Memory B cell (primary cell): ENCODE measurements around the gene OR1K1.
"Not testable (repeated sequence)": the region's sequence is repeated elsewhere in the genome, so short reads cannot be mapped to it uniquely, and the experiment has no call there.

Experiments
- ATAC-seq: fragments of 150-1000 bp; cut with Tn5 transposase; 2 replicates; pipeline ENCODE4 v1.10.0; 2021; ENCODE audit warnings: low read depth, mild to moderate bottlenecking, moderate library complexity
- DNase-seq, 2 donors: peaks; one replicate each; pipeline ENCODE4 v3.0.0; 2022; ENCODE audit warnings: low spot score in 2 of 2
- H3K27ac Mint-ChIP-seq: one replicate; pipeline ENCODE4 v1.8.0; 2022; ENCODE audit warnings: mild to moderate bottlenecking, moderate library complexity, mixed read lengths
- H3K27me3 Mint-ChIP-seq: one replicate; pipeline ENCODE4 v1.8.0; 2022; ENCODE audit warnings: mixed read lengths
- H3K36me3 Mint-ChIP-seq: one replicate; pipeline ENCODE4 v1.8.0; 2022; ENCODE audit warnings: mild to moderate bottlenecking, mixed read lengths
- H3K4me1 Mint-ChIP-seq: one replicate; pipeline ENCODE4 v1.8.0; 2022; ENCODE audit warnings: mixed read lengths
- H3K4me3 Mint-ChIP-seq: one replicate; pipeline ENCODE4 v1.8.0; 2022; ENCODE audit warnings: mild to moderate bottlenecking, moderate library complexity, mixed read lengths
- H3K9me3 Mint-ChIP-seq: one replicate; pipeline ENCODE4 v1.8.0; 2022; ENCODE audit warnings: mixed read lengths

The OR1K1 gene

GRCh38 chr9:122797316-122798063 is 2.4 kb upstream of the OR1K1 start:
- DNase-seq = no peak
- no peak overlapping the region for H3K27ac Mint-ChIP-seq
- no peak overlapping the region for H3K4me3 Mint-ChIP-seq
- H3K27me3 Mint-ChIP-seq = no peaks in the 10 kb centered on the region
- H3K36me3 Mint-ChIP-seq = no peaks in the 10 kb centered on the region
- peak; percentile 29 for ATAC-seq
- no peaks in the 10 kb centered on the region for H3K9me3 Mint-ChIP-seq
- H3K4me1 Mint-ChIP-seq = peaks cover 8% of the 10 kb centered on the region

DNA sequence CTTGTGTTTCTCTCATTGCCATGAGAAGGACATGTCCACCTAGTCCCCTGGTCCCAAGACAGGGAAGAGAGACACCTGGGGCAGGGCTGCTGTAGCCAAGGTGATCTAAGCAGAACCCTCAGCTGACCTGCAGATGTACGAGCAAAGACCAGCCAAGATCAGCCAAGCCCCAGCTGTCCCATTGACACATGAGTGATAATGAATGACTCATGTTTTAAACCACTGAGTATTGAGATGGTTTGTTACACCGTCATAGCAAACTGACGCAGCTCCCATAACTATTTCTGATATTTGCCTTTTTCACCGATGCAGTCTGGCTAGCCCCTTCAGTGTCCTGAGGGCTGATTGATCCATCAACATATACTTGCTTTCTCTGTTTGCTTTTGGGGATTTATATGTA is 6.7 kb downstream of the OR1K1 start:
- no peak overlapping the region for H3K4me3 Mint-ChIP-seq
- no peaks in the 10 kb centered on the region for H3K9me3 Mint-ChIP-seq
- ATAC-seq (no peak), DNase-seq (no peak)
- H3K27me3 Mint-ChIP-seq = no peaks in the 10 kb centered on the region
- no peak overlapping the region for H3K27ac Mint-ChIP-seq
- H3K4me1 Mint-ChIP-seq = no peaks in the 10 kb centered on the region
- peaks cover 6% of the 10 kb centered on the region for H3K36me3 Mint-ChIP-seq

- Mint-ChIP-seq H3K27me3 (no peaks in the 10 kb centered on the region), H3K36me3 (peaks cover 6% of the 10 kb centered on the region), H3K27ac (no peak overlapping the region), H3K4me3 (no peak overlapping the region), H3K4me1 (no peaks in the 10 kb centered on the region), H3K9me3 (no peaks in the 10 kb centered on the region)
- DNase-seq = no peak
- no peak for ATAC-seq
Measured at GRCh38 chr9:122807271-122807900, 7.5 kb downstream of the OR1K1 start.

- Mint-ChIP-seq H3K27ac (no peak overlapping the region), H3K4me1 (no peaks in the 10 kb centered on the region), H3K4me3 (no peak overlapping the region), H3K27me3 (no peaks in the 10 kb centered on the region), H3K36me3 (peaks cover 6% of the 10 kb centered on the region), H3K9me3 (no peaks in the 10 kb centered on the region)
- DNase-seq = no peak
- no peak for ATAC-seq
Measured at GRCh38 chr9:122808141-122808540, 8.2 kb downstream of the OR1K1 start.

DNA sequence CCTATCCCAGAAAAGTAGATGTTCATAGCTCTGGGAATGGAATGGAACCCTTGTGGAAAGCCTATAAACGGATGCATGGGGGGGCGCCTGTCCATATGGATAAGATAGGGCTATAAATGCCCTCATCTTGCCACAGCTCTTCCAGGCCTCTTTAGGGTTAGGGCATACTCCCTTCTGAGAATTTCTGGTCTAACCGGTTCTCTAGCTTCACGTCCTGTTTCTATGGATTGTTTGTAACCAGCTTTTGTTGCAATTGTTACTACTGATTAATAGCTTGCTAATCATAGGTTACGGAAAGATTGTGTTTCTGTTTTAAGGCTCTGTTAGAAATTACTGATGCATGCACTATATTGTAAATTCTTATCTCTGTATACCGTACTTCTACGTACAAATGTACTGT is 9.3 kb downstream of the OR1K1 start:
- H3K36me3 Mint-ChIP-seq, DNase-seq, H3K4me1 Mint-ChIP-seq, ATAC-seq, H3K27me3 Mint-ChIP-seq, H3K9me3 Mint-ChIP-seq, H3K27ac Mint-ChIP-seq, H3K4me3 Mint-ChIP-seq: not testable (repeated sequence)

GRCh38 chr9:122810306-122810946 is 10.5 kb downstream of the OR1K1 start:
- Mint-ChIP-seq H3K27me3 (no peaks in the 10 kb centered on the region), H3K27ac (no peak overlapping the region), H3K4me1 (peaks cover 6% of the 10 kb centered on the region), H3K36me3 (peaks cover 4% of the 10 kb centered on the region), H3K9me3 (no peaks in the 10 kb centered on the region), H3K4me3 (no peak overlapping the region)
- ATAC-seq (peak; percentile 83), DNase-seq (peak; percentile 59 to 71)

DNA sequence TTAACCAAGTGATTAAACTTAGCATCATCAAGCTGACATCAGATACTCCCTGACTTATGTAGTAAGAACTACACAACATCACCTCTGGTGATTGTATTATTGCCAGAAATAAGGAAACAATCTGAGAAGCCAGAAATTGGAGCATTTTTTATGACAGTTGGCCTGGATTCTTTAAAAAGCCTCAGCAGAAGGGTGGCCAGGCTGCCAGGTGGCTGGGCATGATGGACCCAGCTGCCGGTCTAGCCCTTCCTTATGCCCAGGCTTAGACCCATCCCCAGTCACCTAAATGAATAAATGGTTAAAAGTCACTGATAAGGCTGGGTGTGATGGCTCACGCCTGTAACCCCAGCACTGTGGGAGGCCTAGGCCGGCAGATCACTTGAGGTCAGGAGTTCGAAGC is 12.8 kb downstream of the OR1K1 start:
- DNase-seq (no peak), ATAC-seq (no peak)
- Mint-ChIP-seq H3K4me3 (no peak overlapping the region), H3K27me3 (no peaks in the 10 kb centered on the region), H3K4me1 (peaks cover 10% of the 10 kb centered on the region), H3K36me3 (peaks cover 2% of the 10 kb centered on the region), H3K27ac (no peak overlapping the region), H3K9me3 (no peaks in the 10 kb centered on the region)

DNA sequence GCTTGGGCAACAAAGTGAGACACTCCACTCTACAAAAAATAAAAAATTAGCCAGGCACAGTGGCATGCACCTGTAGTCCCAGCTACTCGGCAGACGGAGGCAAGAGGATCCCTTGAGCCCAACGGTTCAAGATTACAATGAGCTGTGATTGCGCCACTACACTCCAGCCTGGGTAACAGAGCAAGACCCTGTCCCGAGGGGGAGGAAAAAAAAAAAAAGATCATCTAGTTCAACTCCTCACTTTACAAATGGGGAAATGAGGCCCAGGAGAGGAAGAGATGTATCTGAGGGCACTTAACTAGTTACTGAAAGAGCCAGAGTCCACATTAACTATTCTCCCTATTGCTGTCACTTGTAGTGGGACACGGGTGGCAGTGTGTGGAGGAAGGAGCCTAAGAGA is 14.6 kb downstream of the OR1K1 start:
- Mint-ChIP-seq H3K4me3 (no peak overlapping the region), H3K27ac (peak overlapping the region; percentile 55)

GRCh38 chr9:122815544-122815943 is 15.6 kb downstream of the OR1K1 start:
- H3K27ac Mint-ChIP-seq = no peak overlapping the region
- no peak for ATAC-seq

More for the DNA sequence above, 14.6 kb downstream of the OR1K1 start:
- Mint-ChIP-seq H3K4me1 (peaks cover 10% of the 10 kb centered on the region), H3K9me3 (no peaks in the 10 kb centered on the region), H3K36me3 (peaks cover 2% of the 10 kb centered on the region), H3K27me3 (no peaks in the 10 kb centered on the region)
- peak; percentile 34 for ATAC-seq
- DNase-seq = no peak

GRCh38 chr9:122816163-122816867 is 16.4 kb downstream of the OR1K1 start:
- DNase-seq (no peak), ATAC-seq (peak; percentile 43)
- peak overlapping the region; percentile 39 for H3K4me3 Mint-ChIP-seq
- peaks cover 12% of the 10 kb centered on the region for H3K4me1 Mint-ChIP-seq
- peaks cover 5% of the 10 kb centered on the region for H3K36me3 Mint-ChIP-seq
- H3K27me3 Mint-ChIP-seq = no peaks in the 10 kb centered on the region
- H3K9me3 Mint-ChIP-seq = no peaks in the 10 kb centered on the region
- peak overlapping the region; percentile 58 for H3K27ac Mint-ChIP-seq

More at GRCh38 chr9:122815544-122815943, 15.6 kb downstream of the OR1K1 start:
- Mint-ChIP-seq H3K4me1 (peaks cover 12% of the 10 kb centered on the region), H3K4me3 (no peak overlapping the region), H3K27me3 (no peaks in the 10 kb centered on the region), H3K9me3 (no peaks in the 10 kb centered on the region), H3K36me3 (peaks cover 5% of the 10 kb centered on the region)
- no peak for DNase-seq

GRCh38 chr9:122819326-122819725 is 19.4 kb downstream of the OR1K1 start:
- no peak overlapping the region for H3K27ac Mint-ChIP-seq

GRCh38 chr9:122819791-122820489 is 20.0 kb downstream of the OR1K1 start:
- Mint-ChIP-seq H3K9me3 (no peaks in the 10 kb centered on the region), H3K4me1 (peaks cover 13% of the 10 kb centered on the region), H3K27ac (no peak overlapping the region), H3K36me3 (peaks cover 14% of the 10 kb centered on the region), H3K27me3 (no peaks in the 10 kb centered on the region), H3K4me3 (no peak overlapping the region)
- ATAC-seq = no peak
- no peak for DNase-seq

More at GRCh38 chr9:122819326-122819725, 19.4 kb downstream of the OR1K1 start:
- DNase-seq = no peak
- Mint-ChIP-seq H3K4me3 (no peak overlapping the region), H3K9me3 (no peaks in the 10 kb centered on the region), H3K4me1 (peaks cover 16% of the 10 kb centered on the region), H3K36me3 (peaks cover 14% of the 10 kb centered on the region), H3K27me3 (no peaks in the 10 kb centered on the region)
- ATAC-seq = no peak

DNA sequence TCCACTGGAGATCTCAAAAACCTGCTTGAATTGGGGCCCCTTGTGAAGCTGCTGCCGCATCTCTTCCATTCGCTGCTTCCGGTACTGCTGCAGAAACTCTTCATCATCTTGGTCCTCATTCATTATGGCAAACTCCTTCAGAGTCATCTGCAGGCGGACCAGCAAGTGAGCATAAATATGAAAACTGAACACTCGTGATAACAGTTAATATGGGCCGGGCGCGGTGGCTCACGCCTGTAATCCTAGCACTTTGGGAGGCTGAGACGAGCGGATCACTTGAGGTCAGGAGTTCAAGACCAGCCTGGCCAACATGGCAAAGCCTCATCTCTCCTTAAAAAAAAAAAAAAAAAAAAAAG is 20.5 kb downstream of the OR1K1 start:
- H3K27me3 Mint-ChIP-seq = no peaks in the 10 kb centered on the region
- no peak for DNase-seq
- H3K36me3 Mint-ChIP-seq = peaks cover 12% of the 10 kb centered on the region
- H3K9me3 Mint-ChIP-seq = no peaks in the 10 kb centered on the region
- peaks cover 12% of the 10 kb centered on the region for H3K4me1 Mint-ChIP-seq
- H3K4me3 Mint-ChIP-seq = no peak overlapping the region
- ATAC-seq = no peak
- H3K27ac Mint-ChIP-seq = no peak overlapping the region
